Kidney (tissue), 14 donors: ENCODE measurements around the gene ILKAP. TPM values are rescaled to one million over a fixed set of nuclear protein-coding genes. Genes with fewer than 3 reads are reported as not detected.

ENCODE experiments used
- DNase-seq, 5 donors: peaks; one replicate each; pipeline ENCODE4 v3.0.0-alpha.2; 2013 to 2020
- FAIRE-seq: peaks from 2 replicates; lab custom pipeline; 2012; peaks lifted over from hg19 to GRCh38; lab: Jason Lieb, UNC
- H3K27ac ChIP-seq, 2 donors: one replicate each; pipeline ENCODE4 v1.7.0; 2013; ENCODE audit warnings: low read depth in 2 of 2, low read length in 2 of 2, inconsistent platforms in 1 of 2
- H3K27me3 ChIP-seq: one replicate; pipeline ENCODE4 v1.7.1; 2013; ENCODE audit warnings: low read length, inconsistent platforms; ENCODE audit not compliant: control insufficient read depth, insufficient read depth
- H3K36me3 ChIP-seq, 3 donors: one replicate each; pipeline versions ENCODE4 v1.7.0 to v1.7.1; 2013; ENCODE audit warnings: low read length in 3 of 3, control low read depth in 1 of 3, inconsistent platforms in 1 of 3; ENCODE audit not compliant: insufficient read depth in 3 of 3, control insufficient read depth in 2 of 3
- H3K4me1 ChIP-seq, 3 donors: one replicate each; pipeline versions ENCODE4 v1.7.0 to v1.7.1; 2013; ENCODE audit warnings: low read length in 3 of 3, inconsistent platforms in 1 of 3, low read depth in 1 of 3; ENCODE audit not compliant: control insufficient read depth in 2 of 3, insufficient read depth in 2 of 3
- H3K4me3 ChIP-seq, 3 donors: one replicate each; pipeline versions ENCODE4 v1.7.0 to v1.8.1; 2013; ENCODE audit warnings: low read length in 3 of 3, control low read depth in 1 of 3, inconsistent platforms in 1 of 3
- H3K9ac ChIP-seq, 3 donors: one replicate each; pipeline versions ENCODE4 v1.7.0 to v1.7.1; 2013; ENCODE audit warnings: low read length in 3 of 3, control low read depth in 1 of 3, inconsistent platforms in 1 of 3
- H3K9me3 ChIP-seq, 3 donors: one replicate each; pipeline versions ENCODE4 v1.7.0 to v1.7.1; 2013; ENCODE audit warnings: low read length in 3 of 3, control low read depth in 1 of 3, inconsistent platforms in 1 of 3; ENCODE audit not compliant: control insufficient read depth in 2 of 3, insufficient read depth in 1 of 3
- intact Hi-C: fragments of 100-400 bp; cut with DNase I; formaldehyde crosslinking; loops from one replicate; pipeline ENCODE4 v1.11.1; 2022
- polyA plus RNA-seq: library from polyadenylated mRNA; stranded (reverse); fragments of 350-450 nt; fragmentation: Illumina TruSeq; extraction: RNeasy Lipid Tissue Mini Kit (QIAGEN cat#74804); gene quantifications from one replicate; pipeline ENCODE4 v1.2.3, GENCODE V29; 2014; ENCODE audit warnings: low read depth, low replicate concordance; ENCODE audit not compliant: insufficient read depth
- total RNA-seq: library from RNA; stranded (reverse); fragmentation: NEBNext Ultra II Directional; extraction: Animal tissue kit (Norgen Biotek cat#: 25700); gene quantifications from one replicate; pipeline ENCODE4 v1.2.1, GENCODE V29; 2021
- TF ChIP-seq, protein P1 (sequence below): IDR thresholded peaks from 3 replicates; pipeline ENCODE4 v1.5.1; 2012; ENCODE audit warnings: mild to moderate bottlenecking, moderate library complexity, borderline replicate concordance; ENCODE audit not compliant: insufficient read depth; ENCODE audit errors: extremely low read depth
- donor health status: control.
- donor health status: control.
- donor health status: control.
- donor health status: control.
- donor health status: control.
- donor health status: DM: yes; HTN: yes; CAD: no.
- donor health status: Normal renal cell carcinoma (clear cell type).

ILKAP gene
- total and polyA plus RNA-seq, 2 donors from 2014 or later: 38.4 to 47.7 TPM

DNA sequence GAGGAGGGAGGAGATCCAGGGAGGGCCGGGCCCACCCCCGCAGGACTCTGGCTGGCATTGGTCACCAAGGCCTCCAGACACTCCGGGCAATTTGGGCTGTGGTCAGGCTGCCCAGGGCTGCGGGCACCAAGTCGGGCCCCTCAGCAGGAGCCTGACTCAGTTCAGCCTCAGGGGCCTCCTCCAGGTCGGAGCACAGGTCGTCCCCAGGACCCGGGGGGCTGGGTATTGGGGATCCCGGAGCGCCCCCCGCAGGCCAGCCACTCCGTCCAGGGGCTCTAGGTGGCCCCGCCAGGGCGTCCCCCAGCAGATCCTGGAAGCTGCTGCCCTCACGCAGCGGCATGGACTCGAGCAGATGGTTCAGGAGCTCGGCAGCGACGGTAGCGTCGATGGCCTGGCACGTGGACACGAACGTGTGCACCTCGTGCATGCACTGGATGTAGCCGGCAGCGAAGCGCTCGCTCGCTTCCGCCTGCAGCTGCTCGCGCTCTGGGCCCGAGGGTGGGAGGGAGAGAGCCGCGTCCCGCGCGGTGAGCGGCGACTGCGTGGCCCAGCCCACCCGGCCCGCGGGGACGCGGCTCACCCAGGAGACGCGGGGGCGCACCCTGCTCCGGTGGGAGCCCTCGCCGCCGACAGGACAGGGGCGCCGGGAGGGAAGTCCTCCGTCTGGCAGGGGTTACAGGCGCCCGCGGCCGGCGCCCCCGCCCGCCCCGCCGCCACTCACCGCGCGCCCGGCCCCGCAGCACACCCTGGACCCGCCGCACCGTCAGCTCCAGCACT is 35.5 kb upstream of the ILKAP start:
- TF ChIP-seq, protein P1, sequence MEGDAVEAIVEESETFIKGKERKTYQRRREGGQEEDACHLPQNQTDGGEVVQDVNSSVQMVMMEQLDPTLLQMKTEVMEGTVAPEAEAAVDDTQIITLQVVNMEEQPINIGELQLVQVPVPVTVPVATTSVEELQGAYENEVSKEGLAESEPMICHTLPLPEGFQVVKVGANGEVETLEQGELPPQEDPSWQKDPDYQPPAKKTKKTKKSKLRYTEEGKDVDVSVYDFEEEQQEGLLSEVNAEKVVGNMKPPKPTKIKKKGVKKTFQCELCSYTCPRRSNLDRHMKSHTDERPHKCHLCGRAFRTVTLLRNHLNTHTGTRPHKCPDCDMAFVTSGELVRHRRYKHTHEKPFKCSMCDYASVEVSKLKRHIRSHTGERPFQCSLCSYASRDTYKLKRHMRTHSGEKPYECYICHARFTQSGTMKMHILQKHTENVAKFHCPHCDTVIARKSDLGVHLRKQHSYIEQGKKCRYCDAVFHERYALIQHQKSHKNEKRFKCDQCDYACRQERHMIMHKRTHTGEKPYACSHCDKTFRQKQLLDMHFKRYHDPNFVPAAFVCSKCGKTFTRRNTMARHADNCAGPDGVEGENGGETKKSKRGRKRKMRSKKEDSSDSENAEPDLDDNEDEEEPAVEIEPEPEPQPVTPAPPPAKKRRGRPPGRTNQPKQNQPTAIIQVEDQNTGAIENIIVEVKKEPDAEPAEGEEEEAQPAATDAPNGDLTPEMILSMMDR: no peak
- H3K4me1 ChIP-seq: peaks cover 0 to 14% (median 10%) of the 10 kb centered on the region in 3 donors
- intact Hi-C loops: no loop called here
- FAIRE-seq (no peak), DNase-seq (peak in 2 of 5 donors; percentile 76 to 79)
- H3K9ac ChIP-seq: no peak overlapping the region
- H3K27me3 ChIP-seq: peaks cover 3% of the 10 kb centered on the region
- no peak overlapping the region for H3K27ac ChIP-seq
- H3K9me3 ChIP-seq: no peaks in the 10 kb centered on the region
- H3K36me3 ChIP-seq: no peaks in the 10 kb centered on the region
- no peak overlapping the region for H3K4me3 ChIP-seq

DNA sequence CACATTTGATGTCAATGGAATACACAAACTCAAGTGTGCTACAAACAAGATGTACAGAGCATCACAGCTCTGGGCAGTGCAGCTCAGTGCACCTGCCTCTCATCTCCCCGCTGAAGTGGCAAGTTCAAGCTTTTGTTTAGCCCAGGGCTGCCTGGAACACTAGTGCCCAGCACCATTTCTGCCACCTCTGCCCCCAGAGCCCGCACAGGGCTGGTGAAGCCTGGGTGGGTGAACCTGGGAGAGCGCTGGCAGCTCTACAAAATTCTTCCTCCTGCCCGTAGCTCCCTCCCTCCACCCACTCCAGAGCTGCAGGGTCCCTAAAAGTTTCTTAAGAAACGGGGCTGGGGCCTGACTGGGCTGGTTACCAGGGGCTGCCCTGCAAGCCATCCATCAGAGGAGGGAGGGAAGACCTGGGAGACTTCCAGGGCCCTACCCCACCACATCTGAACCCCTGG is 34.8 kb upstream of the ILKAP start:
- no peaks in the 10 kb centered on the region for H3K36me3 ChIP-seq
- peaks cover 0 to 14% (median 10%) of the 10 kb centered on the region in 3 donors for H3K4me1 ChIP-seq
- TF ChIP-seq, protein P1: no peak
- H3K27ac ChIP-seq: no peak overlapping the region
- no peaks in the 10 kb centered on the region for H3K9me3 ChIP-seq
- DNase-seq (peak in 1 of 5 donors; percentile 46), FAIRE-seq (no peak)
- peaks cover 3% of the 10 kb centered on the region for H3K27me3 ChIP-seq
- H3K9ac ChIP-seq: no peak overlapping the region
- H3K4me3 ChIP-seq: no peak overlapping the region
- intact Hi-C loops: no loop called here

DNA sequence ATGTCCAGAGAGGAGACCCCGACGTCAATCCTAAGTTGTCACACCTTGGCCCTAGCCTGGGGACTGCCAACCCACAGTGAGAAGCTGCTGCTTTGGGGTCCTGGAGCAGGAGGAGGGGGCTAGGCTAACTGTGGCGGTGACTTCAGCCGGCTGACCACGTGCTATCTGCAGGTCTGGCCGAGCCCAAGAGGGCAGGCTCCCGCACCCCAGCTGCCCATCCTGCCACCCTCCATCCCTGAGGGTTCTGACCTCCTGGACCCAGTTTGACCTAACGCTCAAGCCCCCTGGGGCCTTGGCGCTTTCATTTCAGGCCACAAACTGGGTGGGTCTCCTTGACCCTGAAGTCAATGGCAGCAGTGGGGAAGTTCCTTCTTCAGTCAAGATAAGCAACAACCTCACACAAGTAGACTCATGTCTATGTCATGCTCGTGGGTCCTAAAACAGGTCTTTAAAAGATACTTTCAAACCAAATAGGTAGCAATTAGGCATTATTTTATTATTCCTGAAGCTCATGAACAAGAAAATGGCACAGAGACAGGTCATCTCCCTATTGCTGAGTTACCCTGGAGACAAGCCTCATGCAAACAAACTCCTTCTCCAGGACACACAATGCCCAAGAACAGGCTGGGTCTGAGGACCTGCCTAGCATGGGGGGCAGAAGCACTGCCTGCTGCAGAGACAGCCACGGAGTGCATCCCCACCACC is 34.1 kb upstream of the ILKAP start:
- Histone ChIP-seq H3K36me3 (no peaks in the 10 kb centered on the region), H3K9ac (no peak overlapping the region), H3K9me3 (no peaks in the 10 kb centered on the region), H3K27me3 (peaks cover 3% of the 10 kb centered on the region), H3K4me1 (peaks cover 0 to 7% (median 4%) of the 10 kb centered on the region in 3 donors), H3K27ac (no peak overlapping the region), H3K4me3 (no peak overlapping the region)
- TF ChIP-seq, protein P1: no peak
- intact Hi-C loops: no loop called here
- DNase-seq (peak in 1 of 5 donors; percentile 51), FAIRE-seq (no peak)
